GM12875 (cell line): ENCODE measurements around the gene IGSF21.

Source experiments
- H3K4me3 ChIP-seq: one replicate; pipeline ENCODE4 v1.5.1; 2011; ENCODE audit warnings: low read depth, low read length, control low read depth
- CTCF ChIP-seq: IDR thresholded peaks from 2 replicates; pipeline ENCODE4 v1.5.1; 2011; ENCODE audit warnings: low read depth, mild to moderate bottlenecking, control low read depth, inconsistent platforms, low read length, moderate library complexity, borderline replicate concordance; ENCODE audit not compliant: insufficient read depth

IGSF21 gene

GRCh38 chr1:18144916-18145647 is 37.5 kb downstream of the IGSF21 start:
- H3K4me3 ChIP-seq: no peak overlapping the region
- TF ChIP-seq CTCF: no peak

- no peak overlapping the region for H3K4me3 ChIP-seq
- no peak for TF ChIP-seq CTCF
Measured at GRCh38 chr1:18145851-18146618, 38.4 kb downstream of the IGSF21 start.

- no peak for TF ChIP-seq CTCF
- H3K4me3 ChIP-seq: no peak overlapping the region
Measured at GRCh38 chr1:18146886-18147285, 39.3 kb downstream of the IGSF21 start.

GRCh38 chr1:18147672-18148071 is 40.1 kb downstream of the IGSF21 start:
- no peak overlapping the region for H3K4me3 ChIP-seq
- no peak for TF ChIP-seq CTCF

- TF ChIP-seq CTCF: no peak
Measured at GRCh38 chr1:18148461-18148860, 40.9 kb downstream of the IGSF21 start.

GRCh38 chr1:18149027-18149641 is 41.5 kb downstream of the IGSF21 start:
- TF ChIP-seq CTCF: no peak
- no peak overlapping the region for H3K4me3 ChIP-seq

More at GRCh38 chr1:18148461-18148860, 40.9 kb downstream of the IGSF21 start:
- H3K4me3 ChIP-seq: no peak overlapping the region
